ENCODE results near the gene CBLC.

The CBLC gene

GRCh38 chr19:44753932-44754749 lies 23.5 kb upstream of the CBLC start:
- Histone ChIP-seq H3K27ac (ENCODE audit: low read length) (peak overlapping the region; percentile 97), H3K4me2 (ENCODE audit: low read depth, low read length) (peak overlapping the region; percentile 99), H3F3A (ENCODE audit: insufficient read depth, low read length) (peaks cover 17% of the 10 kb centered on the region), H3K9ac (ENCODE audit: low read length) (peak overlapping the region; percentile 96), H4K20me1 (ENCODE audit: insufficient read depth, low read length) (no peaks in the 10 kb centered on the region), H3K9me3 (replicated peaks; ENCODE audit: insufficient read depth, low read length) (no peaks in the 10 kb centered on the region), H3K4me3 (ENCODE audit: low read length) (peak overlapping the region; percentile 57), H3K36me3 (replicated peaks; ENCODE audit: insufficient read depth, low read length) (no peaks in the 10 kb centered on the region), H3K79me2 (ENCODE audit: low read length) (peaks cover 39% of the 10 kb centered on the region), H3K9me2 (replicated peaks; ENCODE audit: insufficient read depth, low read length) (no peaks in the 10 kb centered on the region), H3K4me1 (ENCODE audit: low read length) (peaks cover 41% of the 10 kb centered on the region), H2AFZ (ENCODE audit: low read length) (peak overlapping the region; percentile 32; the same call in 1 of the 2 replicates), H3K27me3 (replicated peaks; ENCODE audit: insufficient read depth, low read length) (no peaks in the 10 kb centered on the region)
- peak; percentile 85 for DNase-seq
- TF ChIP-seq EZH2 (optimal IDR thresholded peaks at IDR 0.05; ENCODE audit: low read depth, low read length) = no peak
- TF ChIP-seq EZH2phosphoT487 (IDR thresholded peaks at IDR 0.05; ENCODE audit: low read length) = no peak
- no peak for TF ChIP-seq CTCF (IDR thresholded peaks at IDR 0.05; ENCODE audit: low read length)

GRCh38 chr19:44754750-44755080 lies 23.0 kb upstream of the CBLC start:
- H3F3A ChIP-seq (ENCODE audit: insufficient read depth, low read length) = peaks cover 17% of the 10 kb centered on the region
- peaks cover 36% of the 10 kb centered on the region for H3K4me1 ChIP-seq (ENCODE audit: low read length)
- H3K4me2 ChIP-seq (ENCODE audit: low read depth, low read length) = peak overlapping the region; percentile 99
- DNase-seq = no peak
- no peaks in the 10 kb centered on the region for H3K27me3 ChIP-seq (replicated peaks; ENCODE audit: insufficient read depth, low read length)
- H4K20me1 ChIP-seq (ENCODE audit: insufficient read depth, low read length) = no peaks in the 10 kb centered on the region
- no peaks in the 10 kb centered on the region for H3K9me2 ChIP-seq (replicated peaks; ENCODE audit: insufficient read depth, low read length)
- peak overlapping the region; percentile 96 for H3K9ac ChIP-seq (ENCODE audit: low read length)
- H3K27ac ChIP-seq (ENCODE audit: low read length) = peak overlapping the region; percentile 97
- TF ChIP-seq CTCF (IDR thresholded peaks at IDR 0.05; ENCODE audit: low read length) (no peak), EZH2 (optimal IDR thresholded peaks at IDR 0.05; ENCODE audit: low read depth, low read length) (no peak), EZH2phosphoT487 (IDR thresholded peaks at IDR 0.05; ENCODE audit: low read length) (no peak)
- H3K9me3 ChIP-seq (replicated peaks; ENCODE audit: insufficient read depth, low read length) = no peaks in the 10 kb centered on the region
- H2AFZ ChIP-seq (ENCODE audit: low read length) = peak overlapping the region; percentile 32; the same call in 1 of the 2 replicates
- H3K36me3 ChIP-seq (replicated peaks; ENCODE audit: insufficient read depth, low read length) = no peaks in the 10 kb centered on the region
- peaks cover 34% of the 10 kb centered on the region for H3K79me2 ChIP-seq (ENCODE audit: low read length)
- peak overlapping the region; percentile 57 for H3K4me3 ChIP-seq (ENCODE audit: low read length)

- peaks cover 29% of the 10 kb centered on the region for H3K79me2 ChIP-seq (ENCODE audit: low read length)
- no peak for DNase-seq
- H3K4me1 ChIP-seq (ENCODE audit: low read length) = peaks cover 33% of the 10 kb centered on the region
- H3K36me3 ChIP-seq (replicated peaks; ENCODE audit: insufficient read depth, low read length) = no peaks in the 10 kb centered on the region
- no peak for TF ChIP-seq EZH2 (optimal IDR thresholded peaks at IDR 0.05; ENCODE audit: low read depth, low read length)
- H3K27ac ChIP-seq (ENCODE audit: low read length) = no peak overlapping the region; the same call in 1 of the 2 replicates
- H3F3A ChIP-seq (ENCODE audit: insufficient read depth, low read length) = peaks cover 17% of the 10 kb centered on the region
- H2AFZ ChIP-seq (ENCODE audit: low read length) = no peak overlapping the region
- H4K20me1 ChIP-seq (ENCODE audit: insufficient read depth, low read length) = no peaks in the 10 kb centered on the region
- peak overlapping the region; percentile 57 for H3K4me3 ChIP-seq (ENCODE audit: low read length)
- peak overlapping the region; percentile 99 for H3K4me2 ChIP-seq (ENCODE audit: low read depth, low read length)
- H3K9me2 ChIP-seq (replicated peaks; ENCODE audit: insufficient read depth, low read length) = no peaks in the 10 kb centered on the region
- no peaks in the 10 kb centered on the region for H3K9me3 ChIP-seq (replicated peaks; ENCODE audit: insufficient read depth, low read length)
- no peaks in the 10 kb centered on the region for H3K27me3 ChIP-seq (replicated peaks; ENCODE audit: insufficient read depth, low read length)
- H3K9ac ChIP-seq (ENCODE audit: low read length) = peak overlapping the region; percentile 96; the same call in 1 of the 2 replicates
These were observed 22.5 kb upstream of the CBLC start for GRCh38 chr19:44755219-44755618.

- H3K4me3 ChIP-seq (ENCODE audit: low read length) = no peak overlapping the region
- peaks cover 17% of the 10 kb centered on the region for H3F3A ChIP-seq (ENCODE audit: insufficient read depth, low read length)
- no peaks in the 10 kb centered on the region for H4K20me1 ChIP-seq (ENCODE audit: insufficient read depth, low read length)
- peaks cover 19% of the 10 kb centered on the region for H3K79me2 ChIP-seq (ENCODE audit: low read length)
- no peak overlapping the region for H3K9ac ChIP-seq (ENCODE audit: low read length)
- H2AFZ ChIP-seq (ENCODE audit: low read length) = no peak overlapping the region
- no peaks in the 10 kb centered on the region for H3K9me3 ChIP-seq (replicated peaks; ENCODE audit: insufficient read depth, low read length)
- H3K27me3 ChIP-seq (replicated peaks; ENCODE audit: insufficient read depth, low read length) = no peaks in the 10 kb centered on the region
- H3K9me2 ChIP-seq (replicated peaks; ENCODE audit: insufficient read depth, low read length) = no peaks in the 10 kb centered on the region
- no peak for DNase-seq
- H3K4me1 ChIP-seq (ENCODE audit: low read length) = peaks cover 27% of the 10 kb centered on the region
- TF ChIP-seq CTCF (IDR thresholded peaks at IDR 0.05; ENCODE audit: low read length) = no peak
- TF ChIP-seq EZH2phosphoT487 (IDR thresholded peaks at IDR 0.05; ENCODE audit: low read length) = no peak
- H3K36me3 ChIP-seq (replicated peaks; ENCODE audit: insufficient read depth, low read length) = no peaks in the 10 kb centered on the region
- no peak overlapping the region for H3K4me2 ChIP-seq (ENCODE audit: low read depth, low read length)
- no peak overlapping the region for H3K27ac ChIP-seq (ENCODE audit: low read length)
These were observed 21.6 kb upstream of the CBLC start for GRCh38 chr19:44756089-44756562.

Data from MM.1S (cell line).